NOMO-1 (cell line): Measurements from ENCODE around the gene TREX2.

Source experiments
- DNase-seq, 2 experiments: peaks; one replicate each; lab custom pipeline; 2025; ENCODE audit not compliant: unreplicated experiment in 2 of 2; lab: John Stamatoyannopoulos, UW

The TREX2 gene

DNA sequence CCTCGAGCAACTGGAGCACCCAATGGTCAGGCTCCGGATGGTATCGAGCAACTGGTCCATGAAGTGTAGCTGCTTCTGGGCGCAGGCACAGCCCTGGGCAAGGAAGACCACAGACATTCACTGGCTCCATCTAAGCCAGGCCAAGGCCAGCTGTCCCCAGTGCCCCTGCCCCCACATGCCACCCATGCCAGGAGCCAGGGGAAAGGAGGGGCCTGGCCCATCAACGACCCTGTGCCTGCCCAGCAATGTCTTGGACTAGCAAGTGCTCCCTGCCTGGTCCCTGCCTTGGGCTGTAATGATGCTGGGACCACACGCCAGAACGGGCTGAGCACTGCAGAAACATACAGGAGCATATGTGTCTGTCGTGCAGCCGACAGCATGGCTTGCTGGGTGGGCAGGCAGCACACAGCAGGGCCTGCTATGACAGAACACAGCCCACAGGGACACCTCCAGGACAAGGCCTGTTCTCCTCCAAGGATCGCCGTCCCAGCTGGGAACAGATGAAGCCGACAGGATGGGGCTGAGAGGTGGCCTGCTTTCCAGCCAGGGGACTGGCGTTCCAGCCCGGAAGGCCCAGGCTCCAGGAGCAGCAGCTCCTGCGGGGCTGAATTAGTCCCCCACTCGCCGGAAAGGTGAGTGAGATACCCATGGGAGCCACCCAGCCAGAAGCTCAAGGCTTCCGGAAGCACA lies 11.4 kb upstream of the TREX2 start:
- DNase-seq = no peak

DNA sequence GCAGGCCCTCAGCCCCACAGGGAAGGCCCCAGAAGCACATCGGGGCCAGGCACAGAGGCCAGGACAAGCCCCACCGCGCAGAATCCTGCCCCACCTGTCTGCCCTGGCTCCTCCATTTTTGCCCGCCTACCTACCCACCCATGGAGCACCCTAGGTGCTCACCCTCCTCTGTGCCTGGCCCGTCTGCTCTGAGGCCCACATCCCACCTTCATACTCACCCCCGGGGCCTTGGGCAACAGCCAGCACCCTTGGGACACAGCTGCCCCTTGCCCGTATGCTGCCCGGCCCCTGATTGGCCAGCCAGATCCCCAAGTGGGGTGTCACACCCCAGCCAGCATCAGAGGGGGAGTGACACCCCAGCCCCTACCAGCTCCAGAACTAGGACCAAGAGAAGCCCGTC lies 10.8 kb upstream of the TREX2 start:
- no peak for DNase-seq

DNA sequence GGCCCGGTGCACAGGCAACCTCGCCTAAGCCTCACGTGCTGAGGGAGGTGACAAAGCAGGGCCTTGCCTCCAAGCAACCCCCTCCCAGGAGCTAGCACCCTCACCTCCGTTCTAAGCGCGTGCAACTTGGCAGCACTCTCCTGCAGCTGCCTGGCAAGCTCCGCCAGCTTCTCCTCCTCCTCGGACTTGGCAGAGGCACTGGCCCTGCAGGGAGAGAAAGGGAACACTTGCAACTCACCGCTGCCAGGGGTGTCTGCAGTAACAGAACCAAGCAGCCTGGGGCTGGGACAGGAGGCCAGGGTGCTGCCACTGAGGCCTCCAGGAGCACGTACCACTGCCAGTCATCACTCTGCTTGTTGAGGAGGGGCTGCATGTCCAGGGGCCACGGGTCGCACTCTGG lies 10.3 kb upstream of the TREX2 start:
- no peak for DNase-seq

DNA sequence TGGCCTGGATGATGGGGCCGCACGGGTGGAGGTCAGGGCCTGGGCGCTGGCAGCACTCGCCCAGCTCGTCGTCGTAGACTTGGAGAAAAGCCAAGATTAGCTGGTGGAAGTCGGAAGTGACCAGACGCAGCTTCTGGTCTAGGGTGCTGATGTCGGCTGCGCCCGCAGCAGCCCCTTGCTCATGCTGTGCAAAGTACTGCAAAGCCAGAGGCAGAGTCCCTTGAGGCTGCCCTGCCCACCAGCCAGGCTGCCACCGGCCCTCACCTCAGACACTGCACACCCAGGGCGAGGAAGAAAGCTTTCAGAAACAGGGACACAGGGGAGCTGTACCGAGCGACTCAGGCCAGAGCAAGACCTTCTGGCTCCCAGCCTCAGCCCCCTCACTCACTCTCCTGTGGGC lies 9.7 kb upstream of the TREX2 start:
- DNase-seq = no peak

DNA sequence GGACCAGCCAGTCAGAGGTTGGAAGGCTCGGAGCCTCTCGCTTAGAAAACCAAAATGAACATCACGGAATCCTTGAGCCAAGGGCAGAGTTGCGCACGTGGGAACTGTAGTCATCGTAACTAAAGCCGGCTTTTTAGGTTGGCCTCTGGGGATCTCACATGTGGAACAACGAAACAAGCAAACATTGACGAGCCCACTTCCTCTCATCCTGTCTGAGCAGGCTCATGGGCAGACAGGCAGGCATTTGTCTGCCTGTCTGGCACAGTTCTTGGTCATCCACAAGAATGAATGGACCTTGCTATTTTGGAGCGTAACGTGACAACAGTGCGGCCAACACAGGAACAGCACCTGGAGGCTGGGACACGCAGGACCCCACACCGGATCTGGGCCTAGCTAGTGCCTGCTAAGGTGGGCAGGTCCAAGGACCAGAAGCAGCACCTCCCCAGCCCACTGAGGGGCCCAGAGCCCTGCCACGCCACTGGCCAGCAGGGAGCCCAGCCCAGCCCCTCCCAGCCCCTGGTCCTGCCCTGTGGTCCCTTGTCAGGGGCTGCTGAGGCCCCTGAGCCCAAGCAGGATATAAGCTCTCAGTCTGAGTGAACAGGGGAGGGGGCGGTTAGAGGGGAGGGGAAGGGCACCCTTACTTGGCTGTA lies 9.2 kb upstream of the TREX2 start:
- no peak for DNase-seq

DNA sequence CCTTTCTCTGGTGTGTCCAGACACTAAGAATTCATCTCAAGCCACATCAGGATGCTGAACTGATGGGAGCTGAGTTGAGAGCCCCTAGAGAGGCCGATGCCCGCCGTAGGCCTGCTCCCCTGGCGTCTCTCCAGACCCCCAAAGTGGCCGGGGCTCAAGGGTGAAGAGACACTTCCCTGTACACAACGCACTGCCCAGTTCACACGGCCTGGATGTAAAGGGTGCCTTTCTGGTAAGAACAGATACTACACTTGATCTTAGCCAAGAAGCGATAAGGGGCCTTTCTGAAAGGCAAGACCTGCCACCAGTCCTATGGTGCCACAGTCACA lies 5.1 kb upstream of the TREX2 start:
- no peak for DNase-seq

DNA sequence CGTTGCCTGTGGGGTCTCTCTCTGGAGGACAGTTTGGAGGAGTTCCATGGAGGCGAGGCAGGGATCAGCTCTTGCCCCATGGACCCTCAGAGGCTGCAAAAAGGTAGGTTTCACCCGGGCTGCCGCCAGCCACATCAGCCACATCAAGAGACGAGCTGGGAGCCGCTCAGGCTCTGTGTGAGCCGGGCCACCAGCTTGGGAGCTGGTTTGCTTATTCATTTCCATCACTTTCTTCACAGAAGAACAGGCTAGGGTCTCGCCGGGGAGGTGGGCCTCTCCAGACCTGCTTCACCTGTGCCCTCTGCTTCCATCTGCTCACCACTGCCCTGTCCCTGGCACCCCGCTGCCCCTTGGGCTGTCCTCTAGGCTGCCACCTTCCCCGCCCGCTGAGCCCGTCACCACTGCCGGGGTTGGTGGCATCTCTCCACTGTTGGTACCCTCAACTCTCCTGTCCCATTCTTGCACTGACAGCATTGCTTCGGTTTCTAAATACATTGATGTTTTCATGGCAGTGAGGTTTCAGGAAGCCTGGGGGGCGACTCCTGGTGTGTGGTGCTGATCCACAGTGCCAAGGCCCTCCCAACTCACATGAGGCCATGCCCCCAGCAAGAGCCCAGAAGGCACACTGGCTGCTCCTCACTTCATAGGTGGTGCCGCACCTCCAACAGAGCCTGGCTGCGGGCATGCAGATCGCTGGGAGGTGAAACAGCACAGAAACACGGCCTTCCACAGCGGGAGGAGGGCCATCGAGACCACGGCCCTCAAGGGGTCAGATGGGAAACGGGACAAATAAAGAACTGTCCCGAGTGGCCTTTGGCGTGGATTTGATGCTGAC lies 4.5 kb upstream of the TREX2 start:
- DNase-seq = no peak

DNA sequence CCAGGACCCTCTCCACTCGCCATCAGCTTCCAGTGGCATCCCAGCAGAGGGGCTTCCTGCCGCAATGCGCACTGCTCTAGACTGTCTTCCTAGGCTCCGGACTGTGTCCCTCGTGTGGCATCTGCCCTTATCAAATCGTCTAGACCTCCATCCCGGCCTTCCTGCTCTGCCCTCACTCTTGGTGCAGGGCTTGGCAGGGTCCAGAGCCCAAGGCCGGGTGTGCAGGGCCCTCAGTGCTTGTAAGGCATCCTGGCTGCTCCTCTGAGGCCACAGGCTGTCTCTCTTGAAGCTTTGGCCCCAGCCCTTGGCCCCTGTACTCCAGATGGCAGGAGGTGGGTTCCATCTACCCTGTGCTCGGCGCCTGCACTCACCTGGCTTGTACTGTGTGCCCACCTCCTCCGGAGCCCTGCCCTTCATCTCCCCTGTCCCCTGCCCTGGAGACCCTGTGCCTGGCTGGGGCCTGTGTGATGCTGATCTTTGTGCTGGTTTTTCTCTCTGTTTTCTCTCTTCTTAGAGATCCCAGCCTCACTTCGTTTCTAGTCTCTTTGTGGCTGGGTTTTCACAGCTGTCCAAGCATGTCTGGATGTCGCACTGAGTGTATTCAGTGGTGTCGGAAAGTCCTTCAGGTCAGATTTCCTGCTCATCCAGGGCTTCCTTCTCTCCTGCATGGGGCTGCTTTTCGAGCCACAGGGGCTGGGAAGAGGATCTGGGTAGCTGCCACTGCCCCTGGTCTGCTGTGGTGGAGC lies 3.7 kb upstream of the TREX2 start:
- DNase-seq = no peak

DNA sequence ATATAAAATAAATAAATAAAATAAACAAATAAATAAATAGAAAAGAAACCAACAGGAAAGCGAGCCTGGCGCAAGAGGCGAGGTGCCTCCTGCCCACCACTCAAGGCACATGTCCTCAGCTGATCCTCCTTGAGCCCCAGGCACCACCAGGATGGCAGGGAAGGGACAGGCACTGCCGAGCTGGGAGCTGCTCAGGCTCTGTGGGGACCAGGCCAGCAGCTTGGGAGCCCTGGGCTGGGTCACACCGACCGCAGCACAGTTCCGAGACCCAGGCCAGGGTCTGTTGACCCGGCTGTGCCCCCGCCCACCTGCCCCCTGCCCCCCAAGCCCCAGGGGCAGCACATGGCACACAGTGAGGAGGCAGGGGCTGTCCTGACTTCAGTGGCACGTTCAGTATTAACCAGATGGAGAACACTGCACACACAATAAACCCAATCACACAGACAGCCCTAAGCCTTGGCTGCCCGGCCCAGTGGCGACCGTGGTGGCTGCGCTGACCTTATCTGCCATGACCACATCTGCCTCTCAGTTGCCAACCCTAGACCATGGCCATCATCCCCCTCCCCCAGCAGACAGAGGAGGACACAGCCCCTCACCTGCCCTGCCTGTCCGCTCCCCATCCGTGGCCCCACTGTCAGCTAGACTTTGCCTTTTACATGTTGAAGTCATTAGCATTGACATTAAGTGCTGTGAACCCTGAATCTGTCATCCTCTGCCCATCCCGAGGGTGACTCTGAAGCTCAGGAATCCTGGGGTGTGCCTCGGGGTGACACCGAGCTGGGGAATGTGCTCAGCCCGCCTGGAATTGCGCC lies 2.9 kb upstream of the TREX2 start:
- no peak for DNase-seq

DNA sequence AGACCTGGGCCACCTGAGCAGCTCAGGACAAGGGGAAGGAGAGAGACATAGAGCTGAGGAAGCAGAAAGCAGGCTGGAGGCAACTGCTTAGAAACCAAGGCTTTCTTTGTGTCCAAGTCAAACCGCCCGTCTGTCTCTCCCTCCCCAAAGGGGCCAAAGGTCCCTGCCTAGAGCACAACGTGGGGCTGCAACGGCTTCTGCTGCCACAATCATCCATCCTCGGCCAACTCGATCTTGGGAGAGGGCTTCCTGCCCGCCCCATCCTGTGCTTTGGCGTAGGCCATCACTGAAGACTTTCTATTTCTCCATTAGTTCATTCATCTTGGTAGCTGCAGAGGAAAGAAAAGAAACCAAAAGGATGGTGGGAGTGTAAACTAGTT lies 1.7 kb upstream of the TREX2 start:
- DNase-seq = no peak

DNA sequence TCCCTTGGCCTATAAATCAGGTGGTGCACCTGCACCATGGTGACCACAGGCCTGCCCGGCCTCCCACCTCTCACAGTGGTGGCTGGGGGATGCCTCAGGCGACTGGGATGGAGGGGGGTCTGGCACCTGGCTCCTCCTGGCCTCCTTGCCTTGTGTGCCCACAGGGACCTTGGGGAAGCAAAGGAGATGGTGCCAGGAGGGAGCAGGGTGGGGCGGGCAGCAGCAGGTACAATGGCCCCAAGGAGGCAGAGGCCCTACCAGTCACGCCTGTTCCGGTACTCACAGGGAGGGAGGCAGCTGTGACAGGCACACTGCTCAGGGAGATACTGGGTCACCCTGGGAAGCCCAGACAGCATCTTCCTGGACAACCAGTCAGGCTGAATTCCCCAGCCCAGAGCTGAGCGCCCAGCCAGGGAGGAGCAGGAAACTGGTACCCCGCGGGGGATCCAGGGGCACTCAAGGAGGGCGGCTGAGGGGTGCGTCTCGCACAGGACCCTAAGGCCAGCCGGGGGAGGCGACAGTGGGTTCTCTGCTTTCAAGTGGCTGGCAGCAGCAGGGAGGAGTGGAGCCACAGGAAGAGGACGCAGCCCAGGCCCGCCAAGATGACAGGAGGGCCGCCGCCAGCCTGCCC lies 1.2 kb upstream of the TREX2 start:
- DNase-seq = no peak

DNA sequence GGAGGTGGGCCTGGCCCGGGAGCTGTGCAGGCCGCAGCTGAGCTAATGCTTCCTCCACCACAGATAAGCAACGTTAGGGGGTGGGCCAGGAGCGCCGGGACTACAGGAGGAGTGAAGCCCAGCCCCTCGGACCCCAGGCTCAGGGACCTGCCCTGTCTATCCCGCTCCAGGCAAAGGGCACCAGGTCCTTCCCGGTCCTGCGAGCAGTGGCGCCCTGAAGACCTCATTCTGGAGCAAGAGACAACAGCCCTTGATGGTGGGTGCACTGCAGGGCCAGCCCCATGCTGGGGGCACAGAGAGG lies 730 bp upstream of the TREX2 start:
- DNase-seq = no peak

DNA sequence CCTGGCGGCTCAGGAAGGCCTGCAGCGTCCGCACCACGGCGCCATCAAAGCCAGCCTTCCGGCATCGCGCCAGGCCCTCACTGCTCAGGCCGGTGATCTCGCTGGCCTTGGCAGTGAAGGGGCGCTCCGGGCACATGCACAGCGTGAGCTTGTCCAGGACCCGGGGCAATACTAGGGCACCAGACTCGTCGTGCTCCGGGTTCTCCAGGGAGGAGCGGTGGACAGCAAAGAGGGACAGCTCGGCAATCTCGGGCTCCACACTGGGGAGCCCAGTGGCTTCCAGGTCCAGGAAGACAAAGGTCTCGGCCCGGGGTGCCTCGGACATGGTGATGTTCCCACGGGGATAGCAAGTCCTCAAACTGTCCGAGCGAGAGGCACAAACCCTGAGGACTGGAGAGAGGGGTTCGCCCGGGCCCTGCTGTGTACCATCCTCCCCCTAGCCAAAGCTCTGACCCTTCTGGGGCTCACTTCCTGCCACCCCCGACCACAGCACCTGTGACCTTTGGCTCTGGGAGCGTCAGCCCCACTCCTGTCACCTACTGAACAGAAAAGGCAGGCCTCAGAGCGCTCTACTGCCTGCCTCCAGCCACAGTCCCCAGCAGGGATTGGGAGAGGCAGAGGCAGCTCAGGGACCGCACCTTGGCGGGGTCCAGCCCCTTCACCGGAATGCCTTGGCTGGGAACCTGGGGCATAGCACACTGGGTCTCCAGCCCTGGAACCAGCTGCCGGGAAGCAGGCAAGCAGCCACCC lies 575 bp downstream of the TREX2 start:
- DNase-seq = no peak

DNA sequence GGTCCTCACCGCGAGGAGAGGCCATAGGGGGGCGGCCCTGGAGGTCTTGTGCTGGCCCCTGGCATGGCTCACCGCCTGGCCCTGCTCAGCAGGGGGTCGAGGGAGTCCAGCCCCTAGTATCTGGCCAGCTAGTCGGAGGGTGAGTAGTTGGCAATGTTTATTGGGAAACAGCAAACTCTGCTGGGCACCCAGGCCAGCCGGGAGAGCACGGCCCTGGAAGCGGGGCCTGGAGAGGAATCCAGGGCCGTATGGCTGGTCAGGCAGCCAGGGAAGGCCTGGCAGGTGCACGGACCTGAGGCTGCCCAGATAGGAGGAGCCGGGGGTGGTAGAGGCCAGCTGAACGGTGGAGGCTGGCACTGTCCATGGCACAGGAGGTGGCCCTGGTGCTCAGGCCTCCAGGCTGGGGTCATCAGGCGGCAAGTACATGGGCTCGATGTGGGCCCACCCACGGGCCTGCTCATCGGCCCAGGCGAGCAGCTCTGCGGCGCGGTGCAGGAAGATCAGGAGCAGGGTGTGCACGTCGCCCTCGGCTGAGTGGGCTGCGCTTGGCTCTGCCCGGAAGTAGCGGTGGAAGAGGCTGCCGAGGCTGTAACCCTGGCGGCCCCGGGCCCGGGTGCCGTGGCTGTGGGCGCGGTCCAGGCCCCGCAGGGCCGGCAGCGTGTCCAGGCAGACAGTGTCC lies 1.4 kb downstream of the TREX2 start:
- DNase-seq = no peak

DNA sequence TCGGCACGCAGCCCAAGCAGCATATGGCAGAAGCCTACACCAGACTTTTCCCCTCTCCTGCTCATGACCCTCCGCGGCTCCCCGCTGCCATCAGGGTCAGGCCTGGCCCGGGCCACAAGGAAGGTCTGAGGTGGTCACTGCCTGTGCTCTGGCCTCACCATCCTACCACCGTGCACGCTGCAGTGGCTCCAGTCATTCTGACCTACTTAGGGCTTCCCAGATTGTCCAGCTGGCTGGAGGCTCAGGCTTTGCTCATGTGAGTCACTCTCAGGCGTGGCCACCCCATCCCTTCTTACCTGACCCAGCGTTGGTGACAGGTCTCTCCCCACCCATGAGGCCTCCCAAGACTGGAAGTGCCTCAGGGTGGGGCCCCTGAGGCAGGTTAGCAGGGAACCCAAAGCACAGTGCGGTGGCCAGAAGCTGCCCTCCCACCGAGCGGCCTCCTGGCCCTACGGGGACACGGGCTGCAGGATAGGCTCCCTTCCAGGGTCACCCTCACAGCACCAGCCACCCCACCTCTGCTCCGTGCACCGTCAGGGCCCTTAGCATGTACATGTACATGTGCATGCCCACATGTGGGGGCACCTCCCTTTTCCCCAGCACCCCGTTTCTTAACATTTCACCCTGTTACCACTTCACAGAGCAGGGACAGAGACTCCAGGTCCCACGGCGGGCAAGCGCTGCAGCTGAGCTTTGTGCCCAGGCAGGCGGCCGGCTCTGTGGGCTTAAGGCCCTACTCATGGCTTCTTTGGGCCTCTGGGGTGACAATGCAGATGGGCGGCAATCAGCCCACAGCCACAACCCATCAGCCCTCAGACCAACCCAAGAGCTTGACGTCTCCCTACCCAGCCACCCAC lies 2.2 kb downstream of the TREX2 start:
- no peak for DNase-seq

DNA sequence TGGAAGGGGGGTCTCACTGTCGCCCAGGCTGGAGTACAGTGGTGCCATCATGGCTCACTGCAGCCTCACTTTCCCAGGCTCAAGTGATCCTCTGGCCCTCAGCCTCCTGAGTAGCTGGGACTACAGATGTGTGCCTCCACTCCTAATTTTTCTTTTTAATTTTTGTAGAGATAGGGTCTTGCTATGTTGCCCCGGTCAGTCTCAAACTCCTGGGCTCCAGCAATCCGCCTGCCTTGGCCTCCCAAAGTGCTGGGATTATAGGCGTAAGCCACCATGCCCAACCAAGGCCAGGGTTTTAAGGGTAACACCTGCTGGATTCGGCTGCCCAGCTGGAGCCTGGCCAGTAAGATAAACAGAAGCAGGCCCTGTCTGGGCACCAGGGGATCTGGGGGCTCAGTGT lies 3.4 kb downstream of the TREX2 start:
- no peak for DNase-seq

DNA sequence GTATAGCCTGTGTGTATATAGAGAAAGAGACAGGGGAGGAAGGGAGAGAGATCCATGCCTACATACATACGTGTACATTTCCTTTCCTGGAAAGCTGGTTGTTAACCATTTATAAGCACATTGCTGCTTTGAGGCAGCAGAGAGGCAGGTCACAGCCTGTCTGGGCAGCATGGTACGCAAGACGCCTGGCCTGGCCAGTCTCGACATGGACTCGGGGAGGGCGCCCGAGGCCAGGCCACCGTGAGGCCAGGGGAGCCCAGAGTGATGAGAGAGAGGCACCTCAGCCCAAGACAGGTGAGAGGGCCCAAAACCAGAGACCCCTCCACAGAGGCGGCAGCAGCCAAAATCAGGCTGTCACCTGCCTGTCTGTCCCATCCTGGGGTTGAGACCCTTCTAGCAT lies 3.9 kb downstream of the TREX2 start:
- no peak for DNase-seq

DNA sequence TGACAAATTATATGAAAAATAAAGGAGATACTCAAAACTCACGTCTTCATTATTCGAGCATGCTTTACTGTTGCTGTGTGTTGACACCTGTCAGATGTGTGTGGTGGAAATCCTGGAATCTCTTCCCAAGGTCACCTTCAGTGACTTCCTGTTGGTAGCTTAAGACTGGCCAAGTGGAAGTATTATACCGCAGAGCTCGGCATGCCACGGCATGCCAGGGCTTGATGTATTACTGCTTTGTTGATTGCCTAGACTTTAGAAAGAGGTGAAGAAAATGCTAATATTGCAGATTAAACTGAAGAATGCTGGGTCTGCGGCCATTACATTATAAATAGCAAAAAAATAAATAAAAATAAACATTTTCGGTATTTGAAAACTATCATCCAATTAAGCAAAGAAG lies 4.6 kb downstream of the TREX2 start:
- no peak for DNase-seq
